Right lobe of liver (tissue), 4 donors: ENCODE measurements around the gene B4GALT6.

Experiments used
- POLR2A ChIP-seq: fragments of 450-650 bp; IDR thresholded peaks from one replicate; pipeline ENCODE4 v1.6.1; 2017; ENCODE audit warnings: antibody characterized with exemption, mild to moderate bottlenecking
- TF ChIP-seq, protein P1 (sequence below), 4 donors: fragments of 200-600 bp in 3 of 4; fragments of 450-650 bp in 1 of 4; IDR thresholded peaks; one replicate each; pipeline versions ENCODE4 v1.5.1 to v1.8.0; 2016 to 2022; ENCODE audit warnings: antibody characterized with exemption in 4 of 4, mild to moderate bottlenecking in 2 of 4
- donor health status: DM: no; HTN: no; CAD: no.
- donor health status: DM: no; HTN: no; CAD: no.
- donor health status: DM: no; HTN: yes; CAD: no.

DNA sequence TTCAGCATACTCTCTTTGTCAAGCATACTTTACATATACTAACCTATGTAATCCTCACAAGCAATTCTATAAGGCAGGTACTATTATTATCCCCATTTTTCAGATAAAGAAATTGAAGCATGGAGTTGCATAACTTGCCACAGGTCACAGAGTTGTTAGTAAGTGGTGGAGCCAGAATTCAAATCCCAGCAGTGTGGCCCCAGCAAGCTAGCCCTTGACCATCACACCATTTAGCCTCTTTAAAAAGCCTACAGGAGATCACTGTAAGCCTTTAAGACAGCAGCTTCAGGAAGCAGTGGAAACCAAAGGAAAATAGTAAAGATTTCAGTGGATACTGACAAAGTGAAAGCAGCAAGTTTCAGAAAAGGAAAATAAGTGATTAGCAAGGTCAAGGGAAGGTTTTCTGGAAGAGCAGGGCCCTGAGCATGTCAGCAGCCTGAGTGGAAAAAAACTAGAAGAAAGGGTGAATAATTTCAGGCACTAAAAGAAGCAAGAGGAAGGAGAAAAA is 11.7 kb downstream of the B4GALT6 start:
- TF ChIP-seq, protein P1, sequence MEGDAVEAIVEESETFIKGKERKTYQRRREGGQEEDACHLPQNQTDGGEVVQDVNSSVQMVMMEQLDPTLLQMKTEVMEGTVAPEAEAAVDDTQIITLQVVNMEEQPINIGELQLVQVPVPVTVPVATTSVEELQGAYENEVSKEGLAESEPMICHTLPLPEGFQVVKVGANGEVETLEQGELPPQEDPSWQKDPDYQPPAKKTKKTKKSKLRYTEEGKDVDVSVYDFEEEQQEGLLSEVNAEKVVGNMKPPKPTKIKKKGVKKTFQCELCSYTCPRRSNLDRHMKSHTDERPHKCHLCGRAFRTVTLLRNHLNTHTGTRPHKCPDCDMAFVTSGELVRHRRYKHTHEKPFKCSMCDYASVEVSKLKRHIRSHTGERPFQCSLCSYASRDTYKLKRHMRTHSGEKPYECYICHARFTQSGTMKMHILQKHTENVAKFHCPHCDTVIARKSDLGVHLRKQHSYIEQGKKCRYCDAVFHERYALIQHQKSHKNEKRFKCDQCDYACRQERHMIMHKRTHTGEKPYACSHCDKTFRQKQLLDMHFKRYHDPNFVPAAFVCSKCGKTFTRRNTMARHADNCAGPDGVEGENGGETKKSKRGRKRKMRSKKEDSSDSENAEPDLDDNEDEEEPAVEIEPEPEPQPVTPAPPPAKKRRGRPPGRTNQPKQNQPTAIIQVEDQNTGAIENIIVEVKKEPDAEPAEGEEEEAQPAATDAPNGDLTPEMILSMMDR (IDR thresholded peaks at IDR 0.05), result no peak
- no peak for TF ChIP-seq POLR2A
